ENCODE data around the gene B3GNT7. TPM values are rescaled to one million over a fixed set of nuclear protein-coding genes. Genes with fewer than 3 reads are reported as not detected.

The B3GNT7 gene
- total RNA-seq, 2 donors from 2014 or later: 8.6 to 22.1 TPM

- Histone ChIP-seq H3K4me3 (no peak overlapping the region), H3K27ac (no peak overlapping the region), H3K36me3 (replicated peaks in 1 of 2; ENCODE audit: insufficient read depth in 1 of 2, low read depth in 2 of 2) (no peaks in the 10 kb centered on the region), H3K4me1 (no peaks in the 10 kb centered on the region), H3K9me3 (no peaks in the 10 kb centered on the region), H3K27me3 (no peaks in the 10 kb centered on the region)
- WGBS, 2 donors: 74 to 77% methylated on average over 2 of the region's 2 CpGs
- DNase-seq (no peak), ATAC-seq (no peak)
- intact Hi-C loops (cut with DNase I): no loop called here
- TF ChIP-seq, protein P1, sequence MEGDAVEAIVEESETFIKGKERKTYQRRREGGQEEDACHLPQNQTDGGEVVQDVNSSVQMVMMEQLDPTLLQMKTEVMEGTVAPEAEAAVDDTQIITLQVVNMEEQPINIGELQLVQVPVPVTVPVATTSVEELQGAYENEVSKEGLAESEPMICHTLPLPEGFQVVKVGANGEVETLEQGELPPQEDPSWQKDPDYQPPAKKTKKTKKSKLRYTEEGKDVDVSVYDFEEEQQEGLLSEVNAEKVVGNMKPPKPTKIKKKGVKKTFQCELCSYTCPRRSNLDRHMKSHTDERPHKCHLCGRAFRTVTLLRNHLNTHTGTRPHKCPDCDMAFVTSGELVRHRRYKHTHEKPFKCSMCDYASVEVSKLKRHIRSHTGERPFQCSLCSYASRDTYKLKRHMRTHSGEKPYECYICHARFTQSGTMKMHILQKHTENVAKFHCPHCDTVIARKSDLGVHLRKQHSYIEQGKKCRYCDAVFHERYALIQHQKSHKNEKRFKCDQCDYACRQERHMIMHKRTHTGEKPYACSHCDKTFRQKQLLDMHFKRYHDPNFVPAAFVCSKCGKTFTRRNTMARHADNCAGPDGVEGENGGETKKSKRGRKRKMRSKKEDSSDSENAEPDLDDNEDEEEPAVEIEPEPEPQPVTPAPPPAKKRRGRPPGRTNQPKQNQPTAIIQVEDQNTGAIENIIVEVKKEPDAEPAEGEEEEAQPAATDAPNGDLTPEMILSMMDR (IDR thresholded peaks at IDR 0.05): no peak
- no peak for TF ChIP-seq POLR2A (IDR thresholded peaks at IDR 0.05)
Measured at GRCh38 chr2:231422056-231422455, 26.5 kb downstream of the B3GNT7 start.

GRCh38 chr2:231423176-231423575, 27.7 kb downstream of the B3GNT7 start:
- Histone ChIP-seq H3K9me3 (no peaks in the 10 kb centered on the region), H3K27ac (no peak overlapping the region), H3K4me1 (no peaks in the 10 kb centered on the region), H3K4me3 (no peak overlapping the region), H3K36me3 (replicated peaks in 1 of 2; ENCODE audit: insufficient read depth in 1 of 2, low read depth in 2 of 2) (no peaks in the 10 kb centered on the region), H3K27me3 (no peaks in the 10 kb centered on the region)
- 95% methylated on average over 10 of the region's 10 CpGs for WGBS, 2 donors
- TF ChIP-seq, protein P1 (IDR thresholded peaks at IDR 0.05): no peak
- no peak for TF ChIP-seq POLR2A (IDR thresholded peaks at IDR 0.05)
- DNase-seq (no peak), ATAC-seq (no peak)
- intact Hi-C loops (cut with DNase I): no loop called here

DNA sequence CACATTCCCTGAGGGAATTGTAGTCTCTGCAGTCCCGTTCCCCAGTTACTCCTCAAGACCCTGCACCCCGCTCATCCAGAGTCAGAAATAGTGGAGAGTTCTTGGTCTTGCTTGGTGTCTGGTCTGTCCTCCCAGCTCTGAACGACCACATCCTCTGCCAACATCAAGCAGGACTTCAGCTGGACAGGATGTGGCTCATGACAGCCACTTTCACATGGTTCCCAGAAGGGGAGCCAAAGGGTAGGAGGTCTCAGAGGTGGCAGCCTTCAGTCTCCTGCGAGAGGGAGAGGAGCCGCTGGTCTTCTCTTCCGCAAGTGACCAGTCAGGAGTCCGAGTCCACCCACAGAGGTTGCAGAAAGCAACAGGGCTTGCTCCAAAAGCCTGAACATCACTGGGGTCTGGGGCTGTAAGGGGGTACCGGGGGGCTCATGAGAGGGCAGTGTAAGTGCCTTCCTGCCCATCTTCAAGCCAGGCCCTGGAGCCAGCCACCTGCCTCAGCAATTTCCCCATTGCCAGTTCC, 29.8 kb downstream of the B3GNT7 start:
- TF ChIP-seq POLR2A (IDR thresholded peaks at IDR 0.05): no peak
- TF ChIP-seq, protein P1 (IDR thresholded peaks at IDR 0.05): no peak
- no peak overlapping the region for H3K27ac ChIP-seq
- no peaks in the 10 kb centered on the region for H3K27me3 ChIP-seq
- no peak overlapping the region for H3K4me3 ChIP-seq
- WGBS, 2 donors: 66 to 81% methylated on average over 6 to 8 of the region's 8 CpGs
- intact Hi-C loops (cut with DNase I): no loop called here
- H3K36me3 ChIP-seq (replicated peaks in 1 of 2; ENCODE audit: insufficient read depth in 1 of 2, low read depth in 2 of 2): no peaks in the 10 kb centered on the region
- no peaks in the 10 kb centered on the region for H3K9me3 ChIP-seq
- ATAC-seq (no peak), DNase-seq (no peak)
- no peaks in the 10 kb centered on the region for H3K4me1 ChIP-seq

GRCh38 chr2:231425811-231426703, 30.5 kb downstream of the B3GNT7 start:
- no peak for TF ChIP-seq POLR2A (IDR thresholded peaks at IDR 0.05)

DNA sequence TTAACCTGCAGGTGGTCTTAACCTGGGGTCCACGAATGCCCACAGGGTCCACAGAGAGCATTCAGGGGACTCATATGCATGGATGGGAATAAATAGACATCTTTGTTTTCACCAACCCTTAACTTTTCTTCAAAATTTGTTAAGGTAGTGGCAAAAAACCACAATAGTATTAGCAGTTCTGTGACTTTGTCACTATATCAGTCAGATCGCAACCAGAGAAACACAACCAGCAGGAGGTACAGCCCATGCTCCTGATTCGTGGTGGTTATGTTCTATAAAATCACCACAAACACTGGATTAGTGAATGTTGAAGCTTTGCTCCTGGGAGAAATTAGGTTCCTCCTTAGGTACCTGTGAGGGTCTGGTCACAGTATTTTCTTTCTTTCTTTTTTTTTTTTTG, 31.6 kb downstream of the B3GNT7 start:
- Histone ChIP-seq H3K9me3 (no peaks in the 10 kb centered on the region), H3K4me3 (no peak overlapping the region), H3K36me3 (replicated peaks in 1 of 2; ENCODE audit: insufficient read depth in 1 of 2, low read depth in 2 of 2) (no peaks in the 10 kb centered on the region), H3K4me1 (no peaks in the 10 kb centered on the region), H3K27me3 (no peaks in the 10 kb centered on the region), H3K27ac (no peak overlapping the region)
- no peak for TF ChIP-seq POLR2A (IDR thresholded peaks at IDR 0.05)
- no peak for ATAC-seq
- no peak for DNase-seq
- WGBS, 2 donors: 80 to 85% methylated on average over 3 of the region's 3 CpGs
- intact Hi-C loops (cut with DNase I): no loop called here

More at GRCh38 chr2:231425811-231426703, 30.5 kb downstream of the B3GNT7 start:
- Histone ChIP-seq H3K27me3 (no peaks in the 10 kb centered on the region), H3K27ac (no peak overlapping the region), H3K4me3 (no peak overlapping the region), H3K36me3 (replicated peaks in 1 of 2; ENCODE audit: insufficient read depth in 1 of 2, low read depth in 2 of 2) (no peaks in the 10 kb centered on the region), H3K9me3 (no peaks in the 10 kb centered on the region), H3K4me1 (no peaks in the 10 kb centered on the region)
- ATAC-seq (no peak), DNase-seq (no peak)
- intact Hi-C loops (cut with DNase I): no loop called here
- 77 to 83% methylated on average over 16 to 21 of the region's 21 CpGs for WGBS, 2 donors

All from body of pancreas (tissue), 4 donors.